ENCODE data around the gene PC. TPM values are rescaled to one million over a fixed set of nuclear protein-coding genes. Genes with fewer than 3 reads are reported as not detected.

PC gene
- polyA plus RNA-seq, 1 donor (not counting 4 experiments of a cell fraction or from before 2014, with no cell fraction given): 13.3 TPM

GRCh38 chr11:66842501-66842895 lies 115.7 kb downstream of the PC start:
- TF ChIP-seq CTCF (optimal IDR thresholded peaks at IDR 0.05 in 1 of 3, IDR thresholded peaks at IDR 0.05 in 1 of 3, conservative IDR thresholded peaks at IDR 0.05 in 1 of 3; ENCODE audit: extremely low read depth in 1 of 3, insufficient read depth in 2 of 3, low read length in 3 of 3): no peak
- no peak for TF ChIP-seq EZH2 (IDR thresholded peaks at IDR 0.05; ENCODE audit: low read length)
- Histone ChIP-seq H3K79me2 (ENCODE audit: control insufficient read depth, insufficient read depth, low read length) (peaks cover 40% of the 10 kb centered on the region), H3K4me2 (ENCODE audit: control insufficient read depth, extremely low read depth, insufficient read depth, low read depth, low read length) (peak overlapping the region; percentile 100), H3K27ac (ENCODE audit: control insufficient read depth, insufficient read depth, low read length) (peak overlapping the region; percentile 95), H2AFZ (ENCODE audit: control insufficient read depth, low read length) (no peak overlapping the region), H3K27me3 (ENCODE audit: control insufficient read depth, extremely low read depth, insufficient read depth, low read length) (no peaks in the 10 kb centered on the region), H3K9me1 (ENCODE audit: control insufficient read depth, extremely low read depth, insufficient read depth, low read length) (no peaks in the 10 kb centered on the region), H3K9me3 (ENCODE audit: control insufficient read depth, low read depth, low read length) (no peaks in the 10 kb centered on the region), H3K36me3 (ENCODE audit: control insufficient read depth in 2 of 2, extremely low read depth in 1 of 2, insufficient read depth in 2 of 2, low read length in 2 of 2) (peaks cover 16 to 50% of the 10 kb centered on the region in 2 experiments), H3K4me1 (ENCODE audit: control insufficient read depth, extremely low read depth, insufficient read depth, low read length) (peaks cover 22% of the 10 kb centered on the region), H3K9ac (ENCODE audit: control insufficient read depth, extremely low read depth, insufficient read depth, low read length) (peak overlapping the region; percentile 99), H4K20me1 (ENCODE audit: control insufficient read depth, extremely low read depth, insufficient read depth, low read length) (no peaks in the 10 kb centered on the region), H3K4me3 (ENCODE audit: control insufficient read depth in 2 of 3, extremely low read depth in 1 of 3, insufficient read depth in 2 of 3, low read depth in 1 of 3, low read length in 3 of 3) (peak overlapping the region; percentile 87 to 94 (median 87))
- FAIRE-seq (no peak), DNase-seq (ENCODE audit: low read depth, low spot score) (no peak)
- dilution Hi-C loops (cut with MboI; ENCODE audit: extremely low pct_ligation_motif_present, low sequenced_read_pairs): no loop called here

- no peaks in the 10 kb centered on the region for H3K9me1 ChIP-seq (ENCODE audit: control insufficient read depth, extremely low read depth, insufficient read depth, low read length)
- H3K27ac ChIP-seq (ENCODE audit: control insufficient read depth, insufficient read depth, low read length): peak overlapping the region; percentile 95
- FAIRE-seq (no peak), DNase-seq (ENCODE audit: low read depth, low spot score) (no peak)
- peak overlapping the region; percentile 100 for H3K4me2 ChIP-seq (ENCODE audit: control insufficient read depth, extremely low read depth, insufficient read depth, low read depth, low read length)
- H3K4me3 ChIP-seq (ENCODE audit: control insufficient read depth in 2 of 3, extremely low read depth in 1 of 3, insufficient read depth in 2 of 3, low read depth in 1 of 3, low read length in 3 of 3): peak overlapping the region; percentile 87 to 94 (median 87)
- H4K20me1 ChIP-seq (ENCODE audit: control insufficient read depth, extremely low read depth, insufficient read depth, low read length): no peaks in the 10 kb centered on the region
- no peaks in the 10 kb centered on the region for H3K9me3 ChIP-seq (ENCODE audit: control insufficient read depth, low read depth, low read length)
- peaks cover 40% of the 10 kb centered on the region for H3K79me2 ChIP-seq (ENCODE audit: control insufficient read depth, insufficient read depth, low read length)
- H3K27me3 ChIP-seq (ENCODE audit: control insufficient read depth, extremely low read depth, insufficient read depth, low read length): no peaks in the 10 kb centered on the region
- H2AFZ ChIP-seq (ENCODE audit: control insufficient read depth, low read length): no peak overlapping the region
- H3K36me3 ChIP-seq (ENCODE audit: control insufficient read depth in 2 of 2, extremely low read depth in 1 of 2, insufficient read depth in 2 of 2, low read length in 2 of 2): peaks cover 16 to 47% of the 10 kb centered on the region in 2 experiments
- peaks cover 22% of the 10 kb centered on the region for H3K4me1 ChIP-seq (ENCODE audit: control insufficient read depth, extremely low read depth, insufficient read depth, low read length)
- dilution Hi-C loops (cut with MboI; ENCODE audit: extremely low pct_ligation_motif_present, low sequenced_read_pairs): no loop called here
- TF ChIP-seq CTCF (optimal IDR thresholded peaks at IDR 0.05 in 1 of 3, IDR thresholded peaks at IDR 0.05 in 1 of 3, conservative IDR thresholded peaks at IDR 0.05 in 1 of 3; ENCODE audit: extremely low read depth in 1 of 3, insufficient read depth in 2 of 3, low read length in 3 of 3) (no peak), EZH2 (IDR thresholded peaks at IDR 0.05; ENCODE audit: low read length) (no peak)
- H3K9ac ChIP-seq (ENCODE audit: control insufficient read depth, extremely low read depth, insufficient read depth, low read length): peak overlapping the region; percentile 99
Observed at GRCh38 chr11:66841861-66842260, 116.3 kb downstream of the PC start.
